Stimulated activated naive CD8-positive, alpha-beta T cell treated with anti-CD3 and anti-CD28 coated beads, Interleukin-15, Interleukin-2, amounts not matched to agents 100 ng/mL and 50 ng/mL, for 24 hours (primary cell): ENCODE data around the gene ZNF14.
"Not testable (repeated sequence)": the region's sequence is repeated elsewhere in the genome, so short reads cannot be mapped to it uniquely, and the experiment has no call there.

ENCODE experiments used
- H3K27ac Mint-ChIP-seq: one replicate; pipeline ENCODE4 v1.8.0; 2021; ENCODE audit warnings: mild to moderate bottlenecking, mixed read lengths
- H3K27me3 Mint-ChIP-seq: one replicate; pipeline ENCODE4 v1.8.0; 2021; ENCODE audit warnings: mixed read lengths
- H3K36me3 Mint-ChIP-seq: one replicate; pipeline ENCODE4 v1.8.0; 2021; ENCODE audit warnings: low read depth, mixed read lengths
- H3K4me1 Mint-ChIP-seq: one replicate; pipeline ENCODE4 v1.8.0; 2021; ENCODE audit warnings: low read depth, mixed read lengths
- H3K4me3 Mint-ChIP-seq: one replicate; pipeline ENCODE4 v1.8.0; 2021; ENCODE audit warnings: mild to moderate bottlenecking, mixed read lengths
- H3K9me3 Mint-ChIP-seq: one replicate; pipeline ENCODE4 v1.8.0; 2021; ENCODE audit warnings: mixed read lengths

Gene ZNF14

DNA sequence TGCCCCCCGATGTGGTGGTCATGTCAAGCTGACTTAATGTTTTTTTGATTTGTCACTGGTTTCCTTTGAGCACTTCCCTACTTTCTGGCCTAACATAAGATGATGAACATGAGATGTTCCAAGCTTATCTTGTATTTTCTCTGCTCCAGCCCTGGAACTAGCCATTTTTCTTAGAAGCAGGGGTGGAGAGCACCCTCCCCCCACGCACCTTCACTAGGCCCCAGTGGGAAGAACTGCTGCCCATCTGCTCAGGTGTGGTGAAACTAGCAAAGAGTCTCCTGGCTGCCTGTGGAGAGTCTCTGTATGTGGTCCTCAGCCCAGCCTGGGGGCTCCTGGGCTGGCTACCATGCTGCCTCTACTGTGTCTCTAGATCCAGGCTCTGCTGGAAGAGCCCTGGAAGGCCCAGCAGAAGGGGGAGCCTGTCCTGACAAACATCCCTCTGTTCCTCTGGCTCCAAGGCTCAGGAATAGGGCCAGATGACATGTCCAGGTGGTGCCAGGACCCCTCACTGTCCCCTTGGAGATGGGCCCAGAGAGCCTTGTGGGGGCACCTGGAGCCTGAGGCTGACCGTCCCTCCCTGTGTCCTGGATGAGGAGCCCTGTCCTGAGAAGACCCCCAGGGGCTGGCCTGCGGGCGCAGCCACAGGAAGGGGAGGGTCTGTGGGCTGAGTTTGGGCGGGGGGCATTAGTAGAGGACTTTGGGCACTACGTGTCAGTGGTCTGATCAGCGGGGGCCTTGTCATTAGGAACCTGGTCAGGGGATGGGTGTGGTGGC lies 4.8 kb upstream of the ZNF14 start:
- Mint-ChIP-seq H3K4me1 (peaks cover 6% of the 10 kb centered on the region), H3K36me3 (no peaks in the 10 kb centered on the region), H3K27me3 (no peaks in the 10 kb centered on the region), H3K27ac (no peak overlapping the region), H3K4me3 (no peak overlapping the region), H3K9me3 (no peaks in the 10 kb centered on the region)

DNA sequence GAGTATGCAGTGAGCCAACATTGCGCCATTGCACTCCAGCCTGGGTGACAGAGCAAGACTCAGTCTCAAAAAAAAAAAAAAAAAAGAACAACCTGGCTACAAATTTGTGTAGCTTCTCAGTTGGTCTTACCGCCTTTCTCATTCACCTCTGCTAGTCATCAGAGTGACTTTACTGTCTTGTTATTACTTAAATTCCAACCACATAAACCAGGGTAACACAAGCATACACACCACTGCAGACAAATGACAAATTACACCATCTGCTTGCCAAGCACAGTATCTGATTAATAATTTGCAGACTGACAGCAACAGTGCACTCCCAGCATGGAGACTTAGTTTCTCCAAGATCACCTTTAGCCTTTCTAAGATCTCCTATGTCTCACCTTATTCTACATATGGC lies 11.0 kb downstream of the ZNF14 start:
- H3K36me3 Mint-ChIP-seq, result peaks cover 69% of the 10 kb centered on the region
- H3K27me3 Mint-ChIP-seq, result no peaks in the 10 kb centered on the region
- no peak overlapping the region for H3K27ac Mint-ChIP-seq
- no peaks in the 10 kb centered on the region for H3K4me1 Mint-ChIP-seq
- H3K9me3 Mint-ChIP-seq, result peaks cover 53% of the 10 kb centered on the region
- no peak overlapping the region for H3K4me3 Mint-ChIP-seq

DNA sequence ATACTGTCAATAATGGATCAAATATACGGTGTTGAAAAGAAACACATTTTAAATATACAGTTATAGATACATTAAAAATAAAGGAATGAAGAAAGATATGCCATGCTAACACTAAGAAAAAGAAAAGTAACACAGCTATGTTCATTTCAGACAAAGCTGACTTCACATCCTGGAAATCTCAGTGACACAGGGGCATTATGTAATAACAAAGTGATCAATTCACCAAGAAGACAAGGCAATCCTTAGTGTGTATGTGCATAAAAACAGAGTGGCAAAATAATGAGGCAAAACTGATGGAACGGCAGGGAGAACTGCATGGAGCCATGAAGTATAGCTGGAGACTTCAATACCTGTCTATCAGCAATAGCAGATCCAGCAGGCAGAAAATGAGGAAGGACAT lies 13.1 kb downstream of the ZNF14 start:
- H3K36me3 Mint-ChIP-seq, result peaks cover 81% of the 10 kb centered on the region
- H3K4me1 Mint-ChIP-seq, result no peaks in the 10 kb centered on the region
- H3K4me3 Mint-ChIP-seq, result no peak overlapping the region
- H3K27me3 Mint-ChIP-seq, result no peaks in the 10 kb centered on the region
- no peak overlapping the region for H3K27ac Mint-ChIP-seq
- peaks cover 67% of the 10 kb centered on the region for H3K9me3 Mint-ChIP-seq

DNA sequence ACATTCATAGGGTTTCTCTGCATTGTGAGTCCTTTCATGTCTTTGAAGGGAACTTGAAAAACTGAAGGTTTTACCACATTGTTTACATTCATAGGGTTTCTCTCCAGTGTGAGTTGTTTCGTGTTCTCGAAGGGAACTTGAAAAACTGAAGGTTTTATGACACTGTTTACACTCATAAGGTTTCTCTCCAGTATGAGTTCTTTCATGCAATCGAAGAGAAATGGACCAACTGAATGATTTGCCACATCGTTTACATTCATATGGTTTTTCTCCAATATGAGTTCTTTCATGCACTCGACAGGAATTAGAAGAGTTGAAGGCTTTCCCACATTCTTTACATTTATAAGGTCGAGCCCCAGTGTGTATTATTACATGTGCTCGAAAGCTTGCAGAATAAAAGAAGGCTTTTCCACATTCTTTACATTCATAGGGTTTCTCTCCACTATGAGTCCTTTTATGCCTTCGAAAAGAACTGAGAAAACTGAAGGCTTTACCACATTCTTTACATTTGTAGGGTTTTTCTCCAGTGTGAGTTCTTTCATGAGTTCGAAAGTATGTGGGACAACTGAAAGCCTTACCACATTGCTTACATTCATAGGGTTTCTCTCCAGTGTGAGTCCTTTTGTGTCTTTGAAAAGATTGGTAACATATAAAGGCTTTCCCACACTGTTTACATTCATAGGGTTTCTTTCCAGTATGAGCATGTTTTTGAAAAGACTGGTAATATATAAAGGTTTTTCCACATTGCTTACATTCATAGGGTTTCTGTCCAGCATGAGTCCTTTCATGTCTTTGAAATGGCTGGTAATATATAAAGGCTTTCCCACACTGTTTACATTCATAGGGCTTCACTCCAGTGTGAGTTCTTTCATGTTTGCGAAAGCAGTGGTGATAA lies 20.7 kb downstream of the ZNF14 start:
- Mint-ChIP-seq H3K4me3 (no peak overlapping the region), H3K4me1 (no peaks in the 10 kb centered on the region), H3K9me3 (peaks cover 57% of the 10 kb centered on the region)

DNA sequence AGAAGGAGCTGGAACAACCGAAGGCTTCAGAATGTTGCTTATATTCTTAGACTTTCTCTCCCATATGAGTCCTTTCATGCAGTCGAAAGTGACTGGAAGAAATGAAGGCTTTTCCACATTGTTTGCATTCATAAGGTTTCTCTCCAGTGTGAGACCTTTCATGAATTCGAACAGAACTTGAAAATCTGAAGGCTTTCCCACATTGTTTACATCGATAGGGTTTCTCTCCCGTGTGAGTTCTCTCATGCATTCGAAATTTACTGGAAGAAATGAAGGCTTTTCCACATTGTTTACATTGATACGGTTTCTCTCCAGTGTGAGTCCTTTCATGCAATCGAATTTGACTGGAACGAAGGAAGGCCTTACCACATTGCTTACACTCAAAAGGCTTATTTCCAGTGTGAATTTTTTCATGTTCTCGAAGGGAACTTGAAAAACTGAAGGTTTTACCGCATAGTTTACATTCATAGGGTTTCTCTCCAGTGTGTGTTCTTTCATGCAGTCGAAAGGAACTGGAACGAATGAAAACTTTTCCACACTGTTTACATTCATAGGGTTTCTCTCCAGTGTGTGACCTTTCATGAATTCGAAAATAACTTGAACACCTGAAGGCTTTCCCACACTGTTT lies 21.5 kb downstream of the ZNF14 start:
- no peaks in the 10 kb centered on the region for H3K27me3 Mint-ChIP-seq
- H3K27ac Mint-ChIP-seq, result no peak overlapping the region
- H3K36me3 Mint-ChIP-seq, result peaks cover 95% of the 10 kb centered on the region
- H3K4me1 Mint-ChIP-seq, result no peaks in the 10 kb centered on the region
- H3K9me3 Mint-ChIP-seq, result peaks cover 55% of the 10 kb centered on the region
- H3K4me3 Mint-ChIP-seq, result no peak overlapping the region

More for the DNA sequence above, 20.7 kb downstream of the ZNF14 start:
- no peaks in the 10 kb centered on the region for H3K27me3 Mint-ChIP-seq
- H3K27ac Mint-ChIP-seq, result no peak overlapping the region
- H3K36me3 Mint-ChIP-seq, result peaks cover 96% of the 10 kb centered on the region

DNA sequence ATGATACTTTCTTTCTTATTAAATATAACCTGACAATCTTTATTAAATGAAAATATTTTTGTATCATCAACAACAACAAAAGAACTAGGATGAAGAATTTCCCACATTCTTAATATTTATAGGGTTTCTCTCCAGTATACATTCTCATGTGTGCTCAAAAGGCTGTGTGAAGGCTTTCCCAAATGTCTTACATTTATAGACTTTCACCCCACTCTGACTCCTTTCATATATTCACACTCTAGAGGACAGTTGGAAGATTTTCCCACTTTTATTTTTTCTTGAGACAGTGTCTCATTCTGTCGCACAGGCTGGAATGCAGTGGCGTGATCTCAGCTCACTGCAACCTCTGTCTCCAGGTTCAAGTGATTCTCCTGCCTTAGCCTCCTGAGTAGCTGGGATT lies 22.4 kb downstream of the ZNF14 start:
- H3K4me1 Mint-ChIP-seq, result no peaks in the 10 kb centered on the region
- H3K27ac Mint-ChIP-seq, result no peak overlapping the region
- H3K9me3 Mint-ChIP-seq, result peaks cover 54% of the 10 kb centered on the region
- H3K36me3 Mint-ChIP-seq, result peaks cover 92% of the 10 kb centered on the region
- H3K27me3 Mint-ChIP-seq, result no peaks in the 10 kb centered on the region
- H3K4me3 Mint-ChIP-seq, result no peak overlapping the region

DNA sequence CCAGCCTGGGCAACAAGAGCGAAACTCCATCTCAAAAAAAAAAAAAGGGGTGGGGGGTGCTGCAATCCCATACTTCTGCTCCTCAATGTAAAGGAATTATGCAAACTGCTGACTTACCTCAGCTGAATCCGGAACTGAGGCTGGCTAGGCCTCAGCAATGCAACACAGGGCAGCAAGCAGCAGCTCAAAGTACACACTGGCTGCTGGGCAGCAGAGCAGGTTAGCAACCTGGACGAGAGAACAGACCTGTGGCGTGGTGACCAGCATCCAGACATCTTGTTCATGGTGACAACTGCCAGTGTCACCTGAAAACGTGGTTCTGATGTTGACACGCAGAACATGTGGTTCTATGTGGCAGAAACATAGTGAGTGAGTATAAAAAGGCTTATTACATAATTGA lies 28.1 kb downstream of the ZNF14 start:
- no peak overlapping the region for H3K4me3 Mint-ChIP-seq
- H3K27me3 Mint-ChIP-seq, result no peaks in the 10 kb centered on the region
- H3K4me1 Mint-ChIP-seq, result no peaks in the 10 kb centered on the region
- H3K36me3 Mint-ChIP-seq, result peaks cover 71% of the 10 kb centered on the region
- peaks cover 58% of the 10 kb centered on the region for H3K9me3 Mint-ChIP-seq
- no peak overlapping the region for H3K27ac Mint-ChIP-seq

DNA sequence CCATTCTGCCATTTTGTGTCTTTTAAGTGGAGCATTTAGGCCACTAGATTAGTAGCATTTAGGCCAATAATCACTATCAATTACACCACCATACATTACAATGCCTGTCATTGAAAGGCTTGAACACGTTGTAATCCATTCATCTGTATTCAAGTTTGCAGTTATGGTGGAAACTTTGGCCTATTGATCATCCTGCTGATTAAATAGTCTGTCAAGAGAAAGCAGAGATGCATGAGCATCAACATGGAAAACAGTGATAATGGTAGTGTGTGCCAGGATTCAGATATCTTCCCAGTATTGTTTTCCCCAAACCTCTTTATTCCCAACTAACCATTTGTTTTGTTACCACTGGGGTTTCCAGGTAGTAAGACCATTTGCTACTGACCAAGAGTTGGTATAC lies 32.4 kb downstream of the ZNF14 start:
- H3K27ac Mint-ChIP-seq, H3K4me3 Mint-ChIP-seq, H3K27me3 Mint-ChIP-seq, H3K4me1 Mint-ChIP-seq: not testable (repeated sequence)
- Mint-ChIP-seq H3K36me3 (peaks cover 35% of the 10 kb centered on the region), H3K9me3 (peaks cover 34% of the 10 kb centered on the region)

DNA sequence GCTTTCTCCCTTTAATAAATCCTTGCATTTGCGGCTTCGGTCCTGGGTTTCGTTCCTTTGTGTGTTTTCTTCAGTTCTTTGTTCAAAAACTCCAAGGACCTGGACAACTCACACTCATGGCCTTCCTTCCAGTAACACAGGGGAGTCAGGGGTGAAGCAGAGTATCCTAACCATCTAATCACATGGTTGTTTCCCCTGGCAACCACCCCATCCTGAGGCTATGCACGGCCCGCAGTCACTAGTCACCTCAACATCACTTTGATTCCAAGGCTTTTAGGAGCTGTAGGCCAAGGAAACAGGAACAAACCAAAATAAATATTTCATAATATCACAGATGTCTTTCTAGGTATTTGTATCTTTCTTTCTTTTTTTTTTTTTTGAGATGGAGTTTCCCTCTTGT lies 35.3 kb downstream of the ZNF14 start:
- peaks cover 17% of the 10 kb centered on the region for H3K36me3 Mint-ChIP-seq
- H3K27me3 Mint-ChIP-seq, result no peaks in the 10 kb centered on the region
- no peak overlapping the region for H3K27ac Mint-ChIP-seq
- H3K4me1 Mint-ChIP-seq, result no peaks in the 10 kb centered on the region
- no peak overlapping the region for H3K4me3 Mint-ChIP-seq
- H3K9me3 Mint-ChIP-seq, result peaks cover 28% of the 10 kb centered on the region

DNA sequence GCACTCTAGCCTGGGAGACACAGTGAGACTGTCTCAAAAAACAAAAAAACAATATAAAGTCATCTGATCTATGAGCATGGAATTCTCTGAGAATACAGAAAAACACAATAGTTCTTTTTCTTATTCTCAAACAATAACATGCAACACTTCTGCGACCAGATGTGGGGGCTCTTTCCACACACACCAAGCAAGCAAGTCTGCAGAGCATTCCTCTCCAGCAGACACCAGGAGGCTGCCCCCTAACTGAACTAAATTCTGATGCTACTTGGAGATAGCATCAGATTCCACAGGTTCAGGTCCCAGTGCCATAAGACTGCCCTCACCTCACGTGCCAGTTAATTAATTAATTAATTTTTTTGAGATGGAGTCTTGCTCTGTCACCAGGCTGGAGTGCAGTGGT lies 36.5 kb downstream of the ZNF14 start:
- Mint-ChIP-seq H3K9me3 (peaks cover 24% of the 10 kb centered on the region), H3K4me1 (no peaks in the 10 kb centered on the region), H3K36me3 (peaks cover 13% of the 10 kb centered on the region), H3K4me3 (no peak overlapping the region), H3K27ac (no peak overlapping the region), H3K27me3 (no peaks in the 10 kb centered on the region)

DNA sequence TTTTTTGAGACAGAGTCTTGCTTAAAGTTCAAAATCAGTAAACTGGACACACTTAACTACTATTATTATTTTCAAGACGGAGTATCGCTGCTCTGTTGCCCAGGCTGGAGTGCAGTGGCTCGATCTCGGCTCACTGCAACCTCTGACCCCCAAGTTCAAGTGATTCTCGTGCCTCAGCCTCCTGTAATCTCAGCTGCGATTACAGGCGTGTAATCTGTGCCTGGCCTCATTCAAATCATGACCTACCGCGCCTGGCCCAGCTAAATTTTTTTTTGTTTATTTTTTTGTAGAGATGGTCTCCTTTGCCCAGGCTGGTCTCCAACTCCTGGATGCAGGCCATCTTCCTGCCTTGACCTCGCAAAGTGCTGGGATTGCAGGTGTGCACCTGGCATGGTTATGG lies 41.2 kb downstream of the ZNF14 start:
- Mint-ChIP-seq H3K9me3 (peaks cover 12% of the 10 kb centered on the region), H3K27ac (no peak overlapping the region), H3K36me3 (peaks cover 11% of the 10 kb centered on the region), H3K4me3 (no peak overlapping the region), H3K4me1 (no peaks in the 10 kb centered on the region), H3K27me3 (no peaks in the 10 kb centered on the region)

DNA sequence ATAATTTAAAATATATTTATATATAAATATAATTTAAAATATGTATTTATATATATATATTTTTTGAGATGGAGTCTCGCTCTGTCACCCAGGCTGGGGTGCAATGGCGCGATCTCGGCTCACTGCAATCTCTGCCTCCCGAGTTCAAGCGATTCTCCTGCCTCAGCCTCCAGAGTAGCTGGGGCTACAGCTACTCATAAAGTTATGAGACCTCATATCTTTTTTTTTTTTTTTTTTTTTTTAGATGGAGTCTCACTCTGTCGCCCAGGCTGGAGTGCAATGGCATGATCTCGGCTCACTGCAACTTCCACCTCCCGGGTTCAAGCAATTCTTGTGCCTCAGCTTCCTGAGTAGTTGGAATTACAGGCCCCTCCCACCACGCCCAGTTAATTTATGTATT lies 43.9 kb downstream of the ZNF14 start:
- peaks cover 13% of the 10 kb centered on the region for H3K9me3 Mint-ChIP-seq
- H3K27ac Mint-ChIP-seq, H3K4me1 Mint-ChIP-seq, H3K4me3 Mint-ChIP-seq, H3K27me3 Mint-ChIP-seq: not testable (repeated sequence)
- peaks cover 24% of the 10 kb centered on the region for H3K36me3 Mint-ChIP-seq

DNA sequence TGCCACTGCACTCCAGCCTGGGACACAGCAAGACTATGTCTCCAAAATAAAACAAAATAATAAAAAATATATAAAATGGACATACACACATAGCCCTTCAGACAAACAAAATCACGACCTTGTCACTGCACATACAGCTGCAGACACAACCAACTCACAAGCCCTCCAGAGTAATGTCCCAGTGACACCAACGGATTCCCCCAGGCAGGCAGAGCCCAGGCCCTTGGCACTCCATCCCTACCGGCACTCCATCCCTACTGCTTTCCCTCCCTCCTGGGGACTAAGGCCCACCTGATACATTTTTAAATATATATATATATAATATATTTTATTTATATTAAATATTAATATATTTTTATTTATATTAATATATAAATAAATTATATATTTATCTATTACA lies 45.8 kb downstream of the ZNF14 start:
- H3K4me3 Mint-ChIP-seq, result no peak overlapping the region
- H3K36me3 Mint-ChIP-seq, result peaks cover 38% of the 10 kb centered on the region
- H3K9me3 Mint-ChIP-seq, result peaks cover 20% of the 10 kb centered on the region
- H3K4me1 Mint-ChIP-seq, result no peaks in the 10 kb centered on the region
- no peak overlapping the region for H3K27ac Mint-ChIP-seq
- no peaks in the 10 kb centered on the region for H3K27me3 Mint-ChIP-seq

DNA sequence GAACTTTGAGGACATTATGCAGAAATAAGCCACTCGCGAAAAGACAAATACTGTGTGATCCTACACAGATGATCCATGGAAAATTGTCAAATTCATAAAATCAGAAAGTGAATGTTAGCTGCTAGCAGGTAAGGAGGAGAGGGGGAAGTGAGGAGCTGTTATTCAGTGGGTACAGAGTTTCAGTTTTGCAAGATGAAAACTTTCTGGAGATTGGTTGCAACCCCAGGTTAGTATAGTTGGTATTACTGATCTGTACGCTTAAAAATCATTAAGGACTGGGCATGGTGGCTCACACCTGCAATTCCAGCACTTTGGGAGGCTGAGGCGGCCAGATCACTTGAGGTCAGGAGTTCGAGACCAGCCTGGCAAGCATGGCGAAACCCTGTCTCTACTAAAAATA lies 46.3 kb downstream of the ZNF14 start:
- Mint-ChIP-seq H3K27me3 (no peaks in the 10 kb centered on the region), H3K4me3 (no peak overlapping the region), H3K4me1 (no peaks in the 10 kb centered on the region), H3K36me3 (peaks cover 42% of the 10 kb centered on the region), H3K9me3 (peaks cover 20% of the 10 kb centered on the region), H3K27ac (no peak overlapping the region)

DNA sequence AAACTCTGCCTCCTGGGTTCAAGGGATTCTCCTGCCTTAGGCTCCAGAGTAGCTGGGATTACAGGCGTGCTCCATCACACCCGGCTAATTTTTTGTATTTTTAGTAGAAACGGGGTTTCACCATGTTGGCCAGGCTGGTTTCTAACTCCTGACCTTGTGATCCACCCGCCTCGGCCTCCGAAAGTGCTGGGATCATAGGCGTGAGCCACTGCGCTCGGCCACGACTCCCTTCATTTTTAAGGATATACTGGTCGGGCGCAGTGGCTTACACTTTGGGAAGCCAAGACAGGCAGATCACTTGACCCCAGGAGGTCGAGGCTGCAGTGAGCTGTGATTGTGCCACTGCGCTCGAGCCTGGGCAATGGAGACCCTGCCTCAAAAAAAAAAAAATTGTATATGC lies 46.8 kb downstream of the ZNF14 start:
- not testable (repeated sequence) for H3K27me3 Mint-ChIP-seq, H3K4me1 Mint-ChIP-seq, H3K4me3 Mint-ChIP-seq, H3K27ac Mint-ChIP-seq
- H3K9me3 Mint-ChIP-seq, result peaks cover 20% of the 10 kb centered on the region
- H3K36me3 Mint-ChIP-seq, result peaks cover 46% of the 10 kb centered on the region
